Duodenal mucosa (tissue), 2 donors: ENCODE data around the gene SAP25.
A peak's percentile ranks its signal among the peaks of the same experiment; 100 is the strongest.

ENCODE experiments used
- H3K27ac ChIP-seq: one replicate; pipeline ENCODE4 v1.7.0; 2013; ENCODE audit warnings: low read depth, low read length
- H3K27me3 ChIP-seq, 2 donors: one replicate each; pipeline ENCODE4 v1.7.0; 2013; ENCODE audit warnings: low read length in 2 of 2, control low read depth in 1 of 2; ENCODE audit not compliant: insufficient read depth in 2 of 2, control insufficient read depth in 1 of 2
- H3K36me3 ChIP-seq, 2 donors: one replicate each; pipeline ENCODE4 v1.7.0; 2013; ENCODE audit warnings: low read length in 2 of 2, control low read depth in 1 of 2; ENCODE audit not compliant: insufficient read depth in 2 of 2, control insufficient read depth in 1 of 2
- H3K4me1 ChIP-seq, 2 donors: one replicate each; pipeline ENCODE4 v1.7.0; 2013; ENCODE audit warnings: low read length in 2 of 2, control low read depth in 1 of 2; ENCODE audit not compliant: insufficient read depth in 2 of 2, control insufficient read depth in 1 of 2
- H3K4me3 ChIP-seq, 2 donors: one replicate each; pipeline ENCODE4 v1.7.0; 2013; ENCODE audit warnings: low read length in 2 of 2, low read depth in 1 of 2
- H3K9ac ChIP-seq, 2 donors: one replicate each; pipeline ENCODE4 v1.7.0; 2013; ENCODE audit warnings: low read length in 2 of 2, low read depth in 1 of 2
- H3K9me3 ChIP-seq, 2 donors: one replicate each; pipeline ENCODE4 v1.7.0; 2013; ENCODE audit warnings: low read length in 2 of 2, control low read depth in 1 of 2; ENCODE audit not compliant: control insufficient read depth in 1 of 2

The SAP25 gene

DNA sequence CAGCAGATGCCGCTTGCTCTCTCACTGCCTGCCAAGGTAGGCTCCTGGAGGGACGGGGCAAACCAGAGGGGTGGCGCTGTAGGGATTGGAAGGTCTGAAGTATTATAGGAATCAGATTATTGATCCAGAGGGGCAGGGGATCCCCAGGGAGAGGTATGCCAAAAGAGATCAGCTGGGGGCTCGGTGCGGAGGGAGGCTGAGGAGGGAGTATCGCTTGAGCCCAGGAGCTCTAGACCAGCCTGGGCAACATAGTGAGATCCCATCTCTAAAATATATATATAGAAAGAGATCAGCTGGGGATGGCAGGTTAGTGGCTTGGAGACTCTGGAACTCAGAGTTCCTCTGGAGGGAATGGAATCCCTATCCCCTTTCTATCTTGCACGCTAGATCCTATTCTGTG lies 21.5 kb upstream of the SAP25 start:
- H3K36me3 ChIP-seq = no peaks in the 10 kb centered on the region
- H3K4me1 ChIP-seq = no peaks in the 10 kb centered on the region
- H3K9me3 ChIP-seq = no peaks in the 10 kb centered on the region
- no peak overlapping the region for H3K4me3 ChIP-seq
- H3K27me3 ChIP-seq = no peaks in the 10 kb centered on the region
- H3K27ac ChIP-seq = no peak overlapping the region
- H3K9ac ChIP-seq = no peak overlapping the region

DNA sequence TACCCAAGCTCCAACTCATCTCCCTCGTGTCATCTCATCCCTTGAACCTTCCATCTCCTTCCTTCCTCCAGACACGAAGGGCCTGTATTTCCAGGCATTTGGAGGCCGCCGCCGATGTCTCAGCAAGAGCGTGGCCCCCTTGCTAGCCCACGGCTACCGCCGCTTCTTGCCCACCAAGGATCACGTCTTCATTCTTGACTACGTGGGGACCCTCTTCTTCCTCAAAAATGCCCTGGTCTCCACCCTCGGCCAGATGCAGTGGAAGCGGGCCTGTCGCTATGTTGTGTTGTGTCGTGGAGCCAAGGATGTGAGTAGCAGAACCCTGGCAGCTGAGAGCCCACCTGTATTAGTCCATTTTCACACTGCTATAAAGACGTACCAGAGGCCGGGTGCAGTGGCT lies 17.9 kb upstream of the SAP25 start:
- H3K9me3 ChIP-seq = no peaks in the 10 kb centered on the region
- no peaks in the 10 kb centered on the region for H3K4me1 ChIP-seq
- H3K9ac ChIP-seq = no peak overlapping the region
- H3K27me3 ChIP-seq = no peaks in the 10 kb centered on the region
- H3K27ac ChIP-seq = no peak overlapping the region
- no peak overlapping the region for H3K4me3 ChIP-seq
- no peaks in the 10 kb centered on the region for H3K36me3 ChIP-seq

DNA sequence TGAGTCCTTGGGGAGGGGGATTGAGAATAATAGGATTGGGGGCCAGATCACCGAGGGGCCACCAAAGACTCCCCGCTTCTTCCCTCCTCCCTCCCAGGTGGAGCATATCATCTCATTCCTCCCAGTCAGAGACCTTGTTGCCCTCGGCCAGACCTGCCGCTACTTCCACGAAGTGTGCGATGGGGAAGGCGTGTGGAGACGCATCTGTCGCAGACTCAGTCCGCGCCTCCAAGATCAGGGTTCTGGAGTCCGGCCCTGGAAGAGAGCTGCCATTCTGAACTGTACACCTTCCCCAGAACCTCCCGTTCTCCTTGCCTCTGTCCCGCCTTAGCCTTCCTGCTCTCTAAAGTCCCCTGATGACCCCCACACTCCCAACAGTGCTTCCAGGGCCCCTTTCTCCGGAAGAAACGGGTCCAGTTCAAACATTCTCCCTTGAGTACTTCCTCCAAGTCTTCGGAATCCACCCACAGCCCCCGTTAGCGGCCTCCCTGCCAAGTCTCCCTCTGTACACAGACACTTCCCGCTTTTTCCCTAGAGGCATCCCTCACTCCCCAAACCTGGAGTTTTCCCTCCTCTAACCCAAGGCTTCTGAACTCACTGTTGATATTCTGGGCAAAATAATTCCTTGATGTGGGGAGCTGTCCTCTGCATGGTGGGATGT lies 16.5 kb upstream of the SAP25 start:
- H3K9me3 ChIP-seq = no peaks in the 10 kb centered on the region
- H3K27me3 ChIP-seq = no peaks in the 10 kb centered on the region
- no peaks in the 10 kb centered on the region for H3K36me3 ChIP-seq
- no peak overlapping the region for H3K9ac ChIP-seq
- peaks cover 0 to 2% of the 10 kb centered on the region in 2 donors for H3K4me1 ChIP-seq
- no peak overlapping the region for H3K27ac ChIP-seq
- H3K4me3 ChIP-seq = no peak overlapping the region

DNA sequence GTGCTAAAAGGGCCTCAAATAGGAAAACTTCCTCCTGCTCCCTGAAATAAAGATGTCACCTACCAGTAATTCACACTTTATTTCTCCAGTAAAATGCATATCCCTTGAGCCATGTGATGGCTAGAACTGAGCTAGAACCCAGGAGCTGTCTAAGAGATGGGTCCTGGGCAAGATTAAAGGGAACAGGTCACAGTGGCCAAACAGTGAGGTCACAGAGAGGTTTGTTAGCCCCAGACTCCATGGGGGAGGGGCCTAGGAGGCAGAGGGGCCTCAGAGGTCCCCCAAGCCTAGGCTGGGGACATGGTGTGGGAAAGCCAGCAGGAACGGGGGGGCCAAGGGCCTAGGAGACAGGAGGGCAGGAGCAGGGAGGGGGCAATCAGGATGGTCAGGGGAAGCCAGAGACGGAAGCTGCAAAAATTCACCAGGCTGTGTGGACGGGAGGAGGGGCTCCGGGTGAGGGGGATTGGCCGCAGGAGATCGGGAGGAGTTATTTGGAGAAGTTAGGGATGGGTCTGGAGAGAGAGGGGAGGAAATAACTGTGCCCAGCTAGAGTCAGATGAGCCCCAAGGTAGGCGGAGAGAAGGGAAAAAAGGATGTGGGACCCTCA lies 15.7 kb upstream of the SAP25 start:
- no peak overlapping the region for H3K4me3 ChIP-seq
- H3K27me3 ChIP-seq = no peaks in the 10 kb centered on the region
- H3K27ac ChIP-seq = no peak overlapping the region
- no peak overlapping the region for H3K9ac ChIP-seq
- no peaks in the 10 kb centered on the region for H3K9me3 ChIP-seq
- H3K36me3 ChIP-seq = no peaks in the 10 kb centered on the region
- peaks cover 7 to 9% of the 10 kb centered on the region in 2 donors for H3K4me1 ChIP-seq

DNA sequence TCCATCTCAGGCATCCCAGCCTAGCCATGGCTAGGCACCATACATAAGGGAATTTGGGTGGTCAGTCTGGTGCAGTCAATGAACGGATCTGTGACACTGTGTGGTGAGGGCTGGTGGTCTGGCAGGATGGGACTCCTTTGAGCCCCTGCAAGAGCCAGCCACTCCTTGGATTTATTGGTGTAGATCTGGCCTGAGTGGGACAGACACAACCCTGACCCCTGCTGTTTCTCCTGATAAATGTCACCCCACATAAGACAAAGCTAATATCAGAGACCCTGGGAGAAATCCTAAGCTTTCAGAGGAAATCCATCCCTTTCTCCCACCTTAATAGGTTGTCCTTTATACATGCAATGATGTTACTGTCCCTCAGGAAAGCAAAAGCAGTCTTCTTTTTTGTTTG lies 14.7 kb upstream of the SAP25 start:
- Histone ChIP-seq H3K9me3 (no peaks in the 10 kb centered on the region), H3K27me3 (no peaks in the 10 kb centered on the region), H3K4me1 (peaks cover 15 to 18% of the 10 kb centered on the region in 2 donors), H3K27ac (no peak overlapping the region), H3K36me3 (no peaks in the 10 kb centered on the region), H3K4me3 (no peak overlapping the region), H3K9ac (no peak overlapping the region)

DNA sequence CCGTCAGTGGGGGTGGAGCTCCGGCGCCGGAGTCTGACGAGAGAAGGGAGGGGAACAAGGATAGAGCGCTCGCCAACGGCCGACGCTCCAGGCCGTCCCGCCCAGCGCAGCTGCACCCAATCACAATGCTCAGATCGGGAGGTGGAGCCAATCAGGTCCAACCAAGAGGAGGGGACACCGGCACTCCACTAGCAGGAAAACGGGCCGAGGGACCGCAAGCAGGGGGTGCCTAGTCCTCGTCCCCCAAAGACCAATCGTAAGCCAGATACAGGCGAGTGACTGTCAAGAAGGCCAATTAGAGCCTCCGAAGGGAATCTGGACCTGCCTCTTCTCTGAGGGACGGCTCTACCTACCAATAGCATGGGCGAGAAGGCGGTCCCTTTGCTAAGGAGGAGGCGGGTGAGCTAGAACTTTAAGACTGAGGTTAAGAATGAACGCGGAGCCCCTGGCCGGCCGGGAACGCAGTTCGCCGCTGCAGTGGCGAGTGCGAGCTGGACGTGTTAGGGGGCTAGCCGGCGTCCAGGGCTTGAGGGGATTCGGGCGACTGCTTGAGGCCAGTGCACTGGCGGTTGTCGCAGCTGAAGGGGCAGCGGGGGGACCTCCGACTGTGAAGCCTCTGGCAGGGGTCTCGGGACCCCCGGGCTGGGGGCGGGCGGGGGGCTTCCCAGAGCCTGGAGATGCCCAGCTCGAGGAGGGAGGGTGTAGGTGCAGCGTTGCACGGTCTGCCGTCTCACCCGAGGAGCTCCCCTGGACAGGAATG lies 12.7 kb upstream of the SAP25 start, which contains the start of gene FBXO24:
TSS of gene FBXO24 (plus strand) at position 63 of the 760 bp plus-strand sequence. CDS start at position 361, 298 bp downstream.
- Histone ChIP-seq H3K9ac (peak within 1 kb of the TSS; percentile 69 to 91), H3K27ac (peak within 1 kb of the TSS; percentile 99), H3K4me3 (peak within 1 kb of the TSS; percentile 89 to 94), H3K27me3 (no peaks in the 10 kb centered on the region), H3K9me3 (no peaks in the 10 kb centered on the region), H3K4me1 (peaks cover 27 to 29% of the 10 kb centered on the region in 2 donors), H3K36me3 (peaks cover 8 to 11% of the 10 kb centered on the region in 2 donors)

DNA sequence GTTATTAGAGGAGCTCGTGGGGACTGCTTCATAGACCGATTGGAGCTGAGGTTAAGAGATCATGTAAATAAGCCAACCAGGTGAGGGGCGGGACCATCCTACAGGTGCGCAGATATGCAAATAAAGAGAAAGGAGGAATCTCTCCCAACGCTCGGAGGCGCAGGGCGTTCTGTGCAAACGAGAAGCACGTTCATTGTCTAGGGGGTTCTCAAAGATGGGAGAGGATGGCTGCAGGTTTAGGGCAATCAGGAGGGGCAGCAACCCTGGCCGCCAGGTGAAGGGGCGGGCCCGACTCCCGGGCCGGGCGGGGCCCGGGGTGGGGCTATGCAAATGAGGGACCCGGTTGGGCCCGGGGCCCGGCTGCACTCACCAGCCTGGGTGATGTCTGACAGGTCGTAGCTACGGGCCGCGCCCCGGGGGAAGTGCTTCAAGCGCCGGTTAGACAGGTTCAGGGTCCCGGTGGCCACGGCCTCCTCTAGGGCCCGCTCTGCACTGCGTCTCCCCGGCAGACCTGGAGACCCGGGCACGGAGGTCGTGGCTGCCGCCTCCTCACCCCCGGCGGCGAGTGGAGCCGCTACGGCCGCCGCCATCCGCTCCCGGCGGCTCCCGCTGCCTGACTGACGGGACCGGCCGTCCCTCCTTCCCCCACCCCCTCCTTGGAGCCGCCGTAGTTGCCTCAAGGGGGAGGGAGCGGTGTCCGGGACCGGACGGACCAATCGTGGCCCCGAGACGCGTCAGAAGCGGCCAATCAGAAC lies 12.0 kb upstream of the SAP25 start, which contains the start of gene LRCH4:
TSS of gene LRCH4 (minus strand) at position 619 of the 755 bp plus-strand sequence. CDS start at position 590, 29 bp downstream.
- Histone ChIP-seq H3K4me1 (peaks cover 27 to 29% of the 10 kb centered on the region in 2 donors), H3K27me3 (no peaks in the 10 kb centered on the region), H3K27ac (peak within 1 kb of the TSS; percentile 99), H3K4me3 (peak within 1 kb of the TSS; percentile 89 to 94), H3K36me3 (peaks cover 16 to 19% of the 10 kb centered on the region in 2 donors), H3K9ac (peak within 1 kb of the TSS; percentile 69 to 91), H3K9me3 (no peaks in the 10 kb centered on the region)

DNA sequence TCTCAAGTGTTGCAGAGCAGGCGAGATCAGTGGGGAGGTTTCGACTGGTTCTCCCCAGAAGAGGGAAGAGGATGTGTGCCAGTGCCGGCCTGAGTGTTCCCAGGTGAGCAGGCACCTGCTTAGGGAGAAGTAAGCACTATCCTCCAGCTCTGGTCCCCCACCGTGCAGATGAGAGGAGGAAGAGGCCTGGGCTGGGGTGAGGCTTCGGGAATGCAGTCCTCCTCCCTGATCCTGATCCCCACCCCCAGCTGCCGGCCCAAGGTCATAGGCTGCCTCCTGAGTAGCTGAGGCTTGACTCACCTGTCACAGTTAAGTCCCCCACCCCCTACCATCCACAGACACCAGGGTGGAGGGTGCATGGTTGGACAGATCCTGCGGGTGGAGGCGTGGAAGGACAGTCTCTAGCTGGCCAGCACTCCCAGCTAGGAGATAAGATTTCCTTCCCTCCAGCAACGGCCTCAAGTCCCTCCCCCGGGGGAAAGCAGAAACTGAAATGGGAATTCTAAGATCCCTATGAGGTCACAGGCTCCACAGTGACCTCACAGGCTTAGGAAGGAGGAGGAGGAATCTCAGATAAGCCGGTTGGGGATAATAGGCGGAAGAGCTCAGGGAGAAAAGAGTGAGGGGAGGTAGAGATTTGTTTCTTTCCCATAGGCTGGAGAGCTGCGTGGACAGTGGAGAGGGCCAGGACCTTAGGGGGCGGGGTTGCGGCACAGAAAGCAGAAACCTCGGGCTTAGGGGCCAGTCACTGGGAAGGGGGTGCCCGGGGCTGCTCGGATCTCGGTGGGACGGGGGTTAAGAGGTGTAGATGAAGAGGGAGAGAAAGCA lies 11.2 kb upstream of the SAP25 start:
- peak overlapping the region; percentile 89 to 94 for H3K4me3 ChIP-seq
- no peaks in the 10 kb centered on the region for H3K27me3 ChIP-seq
- H3K27ac ChIP-seq = peak overlapping the region; percentile 99
- peak overlapping the region; percentile 69 to 91 for H3K9ac ChIP-seq
- peaks cover 27 to 29% of the 10 kb centered on the region in 2 donors for H3K4me1 ChIP-seq
- no peaks in the 10 kb centered on the region for H3K9me3 ChIP-seq
- H3K36me3 ChIP-seq = peaks cover 21 to 27% of the 10 kb centered on the region in 2 donors

DNA sequence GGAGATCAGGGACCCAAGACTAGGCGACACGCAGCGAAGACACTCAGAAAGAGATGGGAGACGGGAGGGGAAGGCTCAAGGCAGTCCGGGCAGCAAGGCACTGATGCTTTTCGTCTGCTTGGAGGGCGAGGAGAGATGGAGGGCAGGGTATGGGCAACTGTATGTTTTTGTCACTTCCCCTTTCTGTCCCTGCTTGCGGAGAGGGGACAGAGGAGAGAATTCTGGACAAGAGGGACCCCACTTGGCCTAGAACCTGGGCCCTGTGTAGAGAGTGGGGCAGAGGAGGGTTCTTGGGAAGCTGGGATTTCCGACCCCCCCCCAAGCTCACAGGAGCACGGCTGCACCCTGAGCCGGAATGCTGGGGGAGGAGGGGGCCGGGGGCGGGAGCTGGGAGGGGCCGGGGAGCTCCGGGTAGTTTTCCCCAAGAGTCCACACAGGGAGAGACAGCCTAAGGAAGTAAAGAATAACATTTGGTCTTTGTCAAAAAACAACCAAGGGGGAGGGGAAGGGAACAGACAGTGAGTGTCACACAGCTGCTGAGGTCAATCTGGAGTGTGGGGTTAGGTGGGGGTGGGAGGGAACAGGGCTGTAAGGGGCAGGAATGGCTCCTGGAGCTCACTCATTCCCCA lies 10.5 kb upstream of the SAP25 start:
- peak overlapping the region; percentile 70 to 91 for H3K9ac ChIP-seq
- no peaks in the 10 kb centered on the region for H3K9me3 ChIP-seq

More for the DNA sequence above, 10.5 kb upstream of the SAP25 start:
- Histone ChIP-seq H3K4me3 (peak overlapping the region; percentile 89 to 94), H3K36me3 (peaks cover 25 to 31% of the 10 kb centered on the region in 2 donors), H3K4me1 (peaks cover 27 to 29% of the 10 kb centered on the region in 2 donors), H3K27ac (peak overlapping the region; percentile 13), H3K27me3 (no peaks in the 10 kb centered on the region)
